Hepatic stellate cell (primary cell): ENCODE data around the gene PTGES2.
A peak's percentile ranks its signal among the peaks of the same experiment; 100 is the strongest.
"Not testable (repeated sequence)": the region's sequence is repeated elsewhere in the genome, so short reads cannot be mapped to it uniquely, and the experiment has no call there.

Source experiments
- DNase-seq: peaks from one replicate; pipeline ENCODE4 v3.0.0; 2011; ENCODE audit warnings: low spot score

PTGES2 gene

GRCh38 chr9:128087262-128087661 lies 40.3 kb downstream of the PTGES2 start:
- no peak for DNase-seq

- no peak for DNase-seq
Measured at GRCh38 chr9:128085943-128086342, 41.6 kb downstream of the PTGES2 start.

- DNase-seq, result no peak
Measured at GRCh38 chr9:128084746-128085145, 42.8 kb downstream of the PTGES2 start.

- no peak for DNase-seq
Measured at GRCh38 chr9:128082151-128082550, 45.4 kb downstream of the PTGES2 start.

- DNase-seq, result peak; percentile 96
Measured at GRCh38 chr9:128081056-128081455, 46.5 kb downstream of the PTGES2 start.

GRCh38 chr9:128080206-128080605 lies 47.3 kb downstream of the PTGES2 start:
- DNase-seq, result no peak

GRCh38 chr9:128078504-128079434 lies 48.8 kb downstream of the PTGES2 start:
- no peak for DNase-seq

- no peak for DNase-seq
Measured at GRCh38 chr9:128077847-128078503, 49.6 kb downstream of the PTGES2 start.

- no peak for DNase-seq
Measured at GRCh38 chr9:128073253-128073886, 54.2 kb downstream of the PTGES2 start.

GRCh38 chr9:128072144-128073021 lies 55.1 kb downstream of the PTGES2 start:
- peak; percentile 50 for DNase-seq

GRCh38 chr9:128071475-128071874 lies 56.1 kb downstream of the PTGES2 start:
- DNase-seq, result not testable (repeated sequence)

GRCh38 chr9:128070874-128071273 lies 56.7 kb downstream of the PTGES2 start:
- no peak for DNase-seq
